Peyer's patch (tissue), 4 donors: ENCODE results near the gene IMMP2L.

Experiments
- POLR2A ChIP-seq, 2 donors: fragments of 450-650 bp; IDR thresholded peaks; one replicate each; pipeline ENCODE4 v1.5.1; 2017; ENCODE audit warnings: antibody characterized with exemption in 2 of 2, mild to moderate bottlenecking in 2 of 2, moderate library complexity in 2 of 2
- TF ChIP-seq, protein P1 (sequence below), 6 experiments: fragments of 450-650 bp in 4 of 6; fragments of 200-600 bp in 2 of 6; sonication (generic) in 1 of 6; IDR thresholded peaks; one replicate each; pipeline ENCODE4 v1.5.1; 2017 to 2019; ENCODE audit warnings: antibody characterized with exemption in 6 of 6, mild to moderate bottlenecking in 3 of 6, moderate library complexity in 1 of 6

- TF ChIP-seq, protein P1, sequence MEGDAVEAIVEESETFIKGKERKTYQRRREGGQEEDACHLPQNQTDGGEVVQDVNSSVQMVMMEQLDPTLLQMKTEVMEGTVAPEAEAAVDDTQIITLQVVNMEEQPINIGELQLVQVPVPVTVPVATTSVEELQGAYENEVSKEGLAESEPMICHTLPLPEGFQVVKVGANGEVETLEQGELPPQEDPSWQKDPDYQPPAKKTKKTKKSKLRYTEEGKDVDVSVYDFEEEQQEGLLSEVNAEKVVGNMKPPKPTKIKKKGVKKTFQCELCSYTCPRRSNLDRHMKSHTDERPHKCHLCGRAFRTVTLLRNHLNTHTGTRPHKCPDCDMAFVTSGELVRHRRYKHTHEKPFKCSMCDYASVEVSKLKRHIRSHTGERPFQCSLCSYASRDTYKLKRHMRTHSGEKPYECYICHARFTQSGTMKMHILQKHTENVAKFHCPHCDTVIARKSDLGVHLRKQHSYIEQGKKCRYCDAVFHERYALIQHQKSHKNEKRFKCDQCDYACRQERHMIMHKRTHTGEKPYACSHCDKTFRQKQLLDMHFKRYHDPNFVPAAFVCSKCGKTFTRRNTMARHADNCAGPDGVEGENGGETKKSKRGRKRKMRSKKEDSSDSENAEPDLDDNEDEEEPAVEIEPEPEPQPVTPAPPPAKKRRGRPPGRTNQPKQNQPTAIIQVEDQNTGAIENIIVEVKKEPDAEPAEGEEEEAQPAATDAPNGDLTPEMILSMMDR (IDR thresholded peaks at IDR 0.05) = no peak
- TF ChIP-seq POLR2A (IDR thresholded peaks at IDR 0.05) = no peak
Observed at GRCh38 chr7:111075498-111075897, 486.8 kb downstream of the IMMP2L start.
